ENCODE data around the gene LHX3. TPM values are rescaled to one million over a fixed set of nuclear protein-coding genes. Genes with fewer than 3 reads are reported as not detected.

The LHX3 gene
- total RNA-seq, 1 donor from 2014 or later = not detected

GRCh38 chr9:136230365-136230764 is 25.4 kb upstream of the LHX3 start:
- TF ChIP-seq CTCF (IDR thresholded peaks at IDR 0.05; ENCODE audit: unreplicated experiment) = no peak
- peaks cover 12% of the 10 kb centered on the region for H3K4me1 Mint-ChIP-seq (ENCODE audit: unreplicated experiment)
- H3K9me3 Mint-ChIP-seq (ENCODE audit: unreplicated experiment) = no peaks in the 10 kb centered on the region
- no peak overlapping the region for H3K27ac Mint-ChIP-seq (ENCODE audit: unreplicated experiment)
- no peak overlapping the region for H3K4me3 Mint-ChIP-seq (ENCODE audit: unreplicated experiment)
- peaks cover 2% of the 10 kb centered on the region for H3K27me3 Mint-ChIP-seq (ENCODE audit: unreplicated experiment)
- peaks cover 11% of the 10 kb centered on the region for H3K36me3 Mint-ChIP-seq (ENCODE audit: low read depth, unreplicated experiment)
- DNase-seq (ENCODE audit: low spot score) = no peak

GRCh38 chr9:136229096-136230065 is 24.5 kb upstream of the LHX3 start:
- H3K36me3 Mint-ChIP-seq (ENCODE audit: low read depth, unreplicated experiment) = peaks cover 5% of the 10 kb centered on the region
- H3K9me3 Mint-ChIP-seq (ENCODE audit: unreplicated experiment) = no peaks in the 10 kb centered on the region
- H3K4me1 Mint-ChIP-seq (ENCODE audit: unreplicated experiment) = peaks cover 17% of the 10 kb centered on the region
- no peak overlapping the region for H3K4me3 Mint-ChIP-seq (ENCODE audit: unreplicated experiment)
- DNase-seq (ENCODE audit: low spot score) = no peak
- no peak overlapping the region for H3K27ac Mint-ChIP-seq (ENCODE audit: unreplicated experiment)
- peaks cover 2% of the 10 kb centered on the region for H3K27me3 Mint-ChIP-seq (ENCODE audit: unreplicated experiment)
- TF ChIP-seq CTCF (IDR thresholded peaks at IDR 0.05; ENCODE audit: unreplicated experiment) = no peak

- Mint-ChIP-seq H3K4me1 (ENCODE audit: unreplicated experiment) (peaks cover 17% of the 10 kb centered on the region), H3K4me3 (ENCODE audit: unreplicated experiment) (no peak overlapping the region), H3K27ac (ENCODE audit: unreplicated experiment) (no peak overlapping the region), H3K9me3 (ENCODE audit: unreplicated experiment) (no peaks in the 10 kb centered on the region), H3K36me3 (ENCODE audit: low read depth, unreplicated experiment) (peaks cover 4% of the 10 kb centered on the region), H3K27me3 (ENCODE audit: unreplicated experiment) (peaks cover 2% of the 10 kb centered on the region)
- DNase-seq (ENCODE audit: low spot score) = no peak
- TF ChIP-seq CTCF (IDR thresholded peaks at IDR 0.05; ENCODE audit: unreplicated experiment) = no peak
Measured at GRCh38 chr9:136228107-136228875, 23.4 kb upstream of the LHX3 start.

- Mint-ChIP-seq H3K27ac (ENCODE audit: unreplicated experiment) (no peak overlapping the region), H3K4me3 (ENCODE audit: unreplicated experiment) (no peak overlapping the region), H3K27me3 (ENCODE audit: unreplicated experiment) (peaks cover 3% of the 10 kb centered on the region)
Measured at GRCh38 chr9:136226680-136227407, 21.9 kb upstream of the LHX3 start.

More at GRCh38 chr9:136226680-136227407, 21.9 kb upstream of the LHX3 start:
- TF ChIP-seq CTCF (IDR thresholded peaks at IDR 0.05; ENCODE audit: unreplicated experiment) = no peak
- DNase-seq (ENCODE audit: low spot score) = no peak
- H3K36me3 Mint-ChIP-seq (ENCODE audit: low read depth, unreplicated experiment) = peaks cover 7% of the 10 kb centered on the region
- H3K9me3 Mint-ChIP-seq (ENCODE audit: unreplicated experiment) = no peaks in the 10 kb centered on the region
- peaks cover 14% of the 10 kb centered on the region for H3K4me1 Mint-ChIP-seq (ENCODE audit: unreplicated experiment)
